ENCODE data around the gene ANKRD33.

The ANKRD33 gene

GRCh38 chr12:51905471-51906429 lies 17.8 kb downstream of the ANKRD33 start:
- no peak for DNase-seq

DNA sequence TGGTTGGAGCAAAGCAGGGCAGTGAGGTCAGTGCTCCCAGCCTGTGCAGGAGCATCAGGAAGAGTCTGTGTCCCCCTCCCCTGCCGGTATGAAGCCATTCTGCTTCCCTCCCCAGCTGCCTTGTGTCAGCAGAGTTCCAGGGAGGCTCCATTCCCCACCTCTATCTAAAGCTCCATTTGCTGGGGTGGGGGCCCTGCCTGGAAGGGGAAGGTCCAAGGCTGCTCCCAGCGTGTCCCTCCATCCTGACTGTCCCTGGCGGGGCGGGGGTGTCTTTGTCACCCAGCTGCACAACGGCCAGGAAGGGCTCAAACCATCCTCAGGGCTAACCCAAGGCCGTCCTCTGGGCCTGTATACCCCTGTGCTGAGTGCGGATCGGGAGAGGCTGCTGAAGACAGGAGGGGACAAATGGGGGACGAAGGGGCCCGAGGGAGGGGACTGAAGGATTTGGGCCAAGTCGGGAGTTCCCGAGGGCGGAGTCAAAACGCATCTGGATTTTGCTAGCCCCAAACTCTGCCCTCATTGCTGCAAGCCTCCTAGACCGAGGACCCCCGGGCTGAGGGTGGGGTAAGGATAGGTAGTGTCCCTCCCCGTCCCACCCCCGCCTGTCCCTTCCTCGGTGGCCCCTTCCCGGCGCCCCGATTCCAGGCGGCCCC lies 18.7 kb downstream of the ANKRD33 start:
- no peak for DNase-seq

DNA sequence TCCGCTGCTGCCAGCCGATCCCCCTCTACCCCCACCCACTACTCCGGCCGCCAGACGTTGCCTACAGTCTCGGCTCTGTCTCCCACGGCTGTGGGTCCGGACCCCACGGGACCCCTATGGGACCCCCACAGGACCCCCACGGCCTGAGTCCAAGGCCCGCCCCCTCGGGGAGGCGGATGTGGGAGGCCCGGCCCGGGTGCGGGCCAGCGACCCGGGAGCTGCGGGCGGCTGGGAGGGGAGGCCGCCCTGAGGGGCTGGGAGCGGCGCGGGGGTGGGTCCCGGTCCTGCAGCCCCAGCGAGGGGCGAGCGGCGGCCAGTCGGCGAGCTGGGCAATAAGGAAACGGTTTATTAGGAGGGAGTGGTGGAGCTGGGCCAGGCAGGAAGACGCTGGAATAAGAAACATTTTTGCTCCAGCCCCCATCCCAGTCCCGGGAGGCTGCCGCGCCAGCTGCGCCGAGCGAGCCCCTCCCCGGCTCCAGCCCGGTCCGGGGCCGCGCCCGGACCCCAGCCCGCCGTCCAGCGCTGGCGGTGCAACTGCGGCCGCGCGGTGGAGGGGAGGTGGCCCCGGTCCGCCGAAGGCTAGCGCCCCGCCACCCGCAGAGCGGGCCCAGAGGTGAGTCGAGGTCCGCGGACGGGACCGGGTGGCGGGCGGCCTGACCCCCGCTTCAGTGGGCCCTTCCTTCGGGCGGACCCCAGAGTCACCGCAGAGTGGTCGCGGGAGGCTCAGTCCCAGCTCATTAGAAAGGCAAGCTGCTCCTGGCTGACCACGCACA lies 19.4 kb downstream of the ANKRD33 start, which contains the start of gene ACVRL1:
Gene ACVRL1, plus strand, starts transcription at position 422 of the 773 bp plus-strand sequence. CDS start 4,971 bp downstream, outside the sequence.
- no peak for DNase-seq

- no peak for DNase-seq
Observed at GRCh38 chr12:51907856-51908425, 20.0 kb downstream of the ANKRD33 start.

- no peak for DNase-seq
Observed at GRCh38 chr12:51908876-51909592, 21.1 kb downstream of the ANKRD33 start.

DNA sequence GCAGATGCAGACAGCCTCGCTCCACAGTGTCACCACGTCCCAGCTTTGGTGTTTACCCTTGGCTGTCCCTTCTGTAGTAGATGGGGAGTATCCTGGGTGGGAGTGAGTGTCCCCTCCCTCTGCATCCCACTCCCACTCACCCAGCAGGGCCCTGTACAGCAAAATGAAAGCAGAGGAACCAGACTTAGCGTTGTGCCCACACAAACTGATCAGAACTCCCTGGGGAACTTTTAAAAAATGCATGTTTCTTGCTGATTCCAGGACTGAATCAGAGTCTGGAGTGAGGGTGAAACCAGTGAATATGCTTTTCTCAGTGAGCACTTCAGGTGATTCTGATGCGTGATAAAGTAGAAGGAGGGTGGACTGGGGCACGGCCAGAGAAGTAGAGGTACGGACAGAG lies 22.3 kb downstream of the ANKRD33 start:
- no peak for DNase-seq

GRCh38 chr12:51910691-51911090 lies 22.8 kb downstream of the ANKRD33 start:
- DNase-seq: no peak

- DNase-seq: no peak
Observed at GRCh38 chr12:51911307-51911706, 23.4 kb downstream of the ANKRD33 start.

DNA sequence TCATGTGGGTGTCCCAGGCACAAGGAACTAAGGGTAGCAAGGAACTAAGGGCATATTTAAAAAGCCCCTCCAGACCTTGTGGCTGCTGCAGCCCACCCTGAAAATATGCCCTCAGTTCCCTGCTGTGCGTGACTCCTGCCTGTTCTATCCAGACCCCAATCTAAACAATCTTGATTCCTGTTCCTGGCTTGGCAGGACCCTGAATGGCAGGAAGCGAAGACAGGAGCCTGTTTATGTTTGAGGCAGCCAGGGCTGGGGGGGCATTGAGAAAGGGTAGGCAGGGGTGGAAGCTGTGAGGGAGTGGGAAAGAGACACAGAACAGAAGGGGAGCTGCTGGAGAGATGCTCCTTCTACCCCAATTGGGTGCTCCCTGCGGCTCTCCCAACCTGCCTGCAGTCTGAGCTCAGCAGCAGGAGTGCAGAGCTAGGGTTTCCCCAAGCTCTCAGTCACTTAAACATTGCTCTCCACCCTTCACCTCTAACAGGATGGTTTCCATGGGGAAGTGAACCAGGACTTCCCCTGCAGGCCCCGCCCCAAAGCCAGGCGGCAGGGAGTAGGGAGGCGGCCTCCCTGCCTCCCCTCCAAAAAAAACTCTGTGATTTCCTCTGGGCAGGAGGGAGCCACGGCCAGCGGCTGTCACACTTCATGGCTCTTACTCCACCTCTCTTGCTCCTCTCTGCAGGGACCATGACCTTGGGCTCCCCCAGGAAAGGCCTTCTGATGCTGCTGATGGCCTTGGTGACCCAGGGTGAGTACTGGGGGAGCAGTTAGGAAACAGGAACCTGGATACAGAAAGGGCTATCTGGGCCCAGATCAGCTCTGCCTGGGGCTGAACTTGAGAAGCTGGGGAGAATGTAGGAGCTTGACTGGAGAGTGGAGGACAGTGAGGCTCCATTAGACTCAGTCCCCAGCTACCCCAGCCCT lies 24.1 kb downstream of the ANKRD33 start:
- no peak for DNase-seq

- DNase-seq: no peak
Observed at GRCh38 chr12:51913071-51914033, 25.4 kb downstream of the ANKRD33 start.

DNA sequence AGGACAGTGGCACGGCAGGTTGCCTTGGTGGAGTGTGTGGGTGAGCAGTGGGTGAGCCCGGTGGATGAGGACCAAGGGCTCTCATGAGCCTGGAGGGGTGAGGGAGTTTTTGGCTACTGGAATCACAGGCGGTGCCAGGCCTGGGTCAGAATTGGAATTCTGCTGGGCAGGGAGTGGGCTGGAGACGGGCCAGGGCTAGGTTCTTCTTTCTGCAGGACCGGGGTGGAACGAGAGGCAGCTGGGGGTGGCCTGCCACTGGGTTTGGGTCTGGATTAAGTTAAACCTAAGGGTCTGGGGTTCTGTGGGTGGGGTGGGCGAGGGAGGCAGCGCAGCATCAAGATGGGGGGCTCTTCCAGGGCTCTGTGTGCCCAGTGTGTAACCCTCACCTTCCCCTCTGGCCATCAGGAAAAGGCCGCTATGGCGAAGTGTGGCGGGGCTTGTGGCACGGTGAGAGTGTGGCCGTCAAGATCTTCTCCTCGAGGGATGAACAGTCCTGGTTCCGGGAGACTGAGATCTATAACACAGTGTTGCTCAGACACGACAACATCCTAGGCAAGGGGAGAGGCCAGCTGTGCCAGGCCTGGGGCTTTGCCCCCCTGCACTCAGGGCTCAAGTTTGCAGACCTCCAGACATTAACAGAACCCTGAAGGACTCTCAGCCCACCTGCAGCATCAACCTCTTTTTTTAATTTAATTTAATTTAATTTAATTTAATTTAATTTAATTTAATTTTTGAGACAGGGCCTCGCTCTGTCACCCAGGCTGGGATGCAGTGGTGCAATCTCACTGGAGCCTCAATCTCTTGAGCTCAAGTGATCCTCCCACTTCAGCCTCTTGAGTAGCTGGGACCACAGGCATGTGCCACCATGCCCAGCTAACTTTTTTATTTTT lies 26.4 kb downstream of the ANKRD33 start:
- DNase-seq: no peak

DNA sequence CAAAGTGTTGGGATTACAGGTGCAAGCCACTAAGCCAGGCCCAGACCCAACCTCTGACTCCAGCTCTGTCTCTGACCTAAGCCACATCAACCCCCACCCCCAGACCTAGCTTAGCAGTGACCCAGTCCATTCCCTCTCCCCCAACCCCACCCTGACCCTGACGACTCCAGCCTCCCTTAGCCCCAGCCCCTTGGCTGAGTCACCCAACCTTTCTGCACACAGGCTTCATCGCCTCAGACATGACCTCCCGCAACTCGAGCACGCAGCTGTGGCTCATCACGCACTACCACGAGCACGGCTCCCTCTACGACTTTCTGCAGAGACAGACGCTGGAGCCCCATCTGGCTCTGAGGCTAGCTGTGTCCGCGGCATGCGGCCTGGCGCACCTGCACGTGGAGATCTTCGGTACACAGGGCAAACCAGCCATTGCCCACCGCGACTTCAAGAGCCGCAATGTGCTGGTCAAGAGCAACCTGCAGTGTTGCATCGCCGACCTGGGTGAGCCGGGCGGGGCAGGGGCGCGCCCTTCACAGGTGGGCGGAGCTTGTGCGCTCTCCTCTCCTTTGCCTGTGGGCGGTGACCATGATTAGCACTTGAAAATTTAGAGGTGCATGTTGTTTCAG lies 27.2 kb downstream of the ANKRD33 start:
- no peak for DNase-seq

GRCh38 chr12:51915951-51916350 lies 28.0 kb downstream of the ANKRD33 start:
- DNase-seq: no peak

DNA sequence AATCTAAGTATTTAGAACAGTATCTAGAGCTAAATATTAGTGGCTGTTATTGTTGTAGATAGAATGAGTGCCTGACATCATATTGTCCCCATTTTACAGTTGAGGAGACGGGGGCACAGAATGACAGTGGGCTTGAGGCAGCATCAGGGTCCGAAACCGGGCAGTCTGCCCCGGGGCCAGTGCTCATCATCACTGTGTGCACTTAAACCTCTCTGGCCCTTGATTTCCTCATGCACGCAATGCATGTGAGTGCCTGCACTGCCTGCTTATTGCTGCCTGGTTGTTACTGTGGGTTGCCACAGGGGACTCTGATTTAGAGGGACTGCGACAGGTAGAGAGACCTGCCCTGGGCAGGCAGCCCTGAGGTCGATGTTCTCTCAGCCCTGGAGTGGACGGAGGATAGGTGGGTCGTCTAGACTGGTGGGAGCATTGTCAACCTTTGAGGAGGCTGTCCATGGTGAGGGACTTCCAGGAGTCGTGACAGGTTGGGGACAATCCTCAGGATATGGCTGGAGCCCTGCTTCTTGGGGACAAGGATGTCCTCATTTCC lies 29.2 kb downstream of the ANKRD33 start:
- DNase-seq: no peak

GRCh38 chr12:51917746-51918453 lies 30.0 kb downstream of the ANKRD33 start:
- DNase-seq: no peak

GRCh38 chr12:51920046-51920445 lies 32.1 kb downstream of the ANKRD33 start:
- DNase-seq: no peak

DNA sequence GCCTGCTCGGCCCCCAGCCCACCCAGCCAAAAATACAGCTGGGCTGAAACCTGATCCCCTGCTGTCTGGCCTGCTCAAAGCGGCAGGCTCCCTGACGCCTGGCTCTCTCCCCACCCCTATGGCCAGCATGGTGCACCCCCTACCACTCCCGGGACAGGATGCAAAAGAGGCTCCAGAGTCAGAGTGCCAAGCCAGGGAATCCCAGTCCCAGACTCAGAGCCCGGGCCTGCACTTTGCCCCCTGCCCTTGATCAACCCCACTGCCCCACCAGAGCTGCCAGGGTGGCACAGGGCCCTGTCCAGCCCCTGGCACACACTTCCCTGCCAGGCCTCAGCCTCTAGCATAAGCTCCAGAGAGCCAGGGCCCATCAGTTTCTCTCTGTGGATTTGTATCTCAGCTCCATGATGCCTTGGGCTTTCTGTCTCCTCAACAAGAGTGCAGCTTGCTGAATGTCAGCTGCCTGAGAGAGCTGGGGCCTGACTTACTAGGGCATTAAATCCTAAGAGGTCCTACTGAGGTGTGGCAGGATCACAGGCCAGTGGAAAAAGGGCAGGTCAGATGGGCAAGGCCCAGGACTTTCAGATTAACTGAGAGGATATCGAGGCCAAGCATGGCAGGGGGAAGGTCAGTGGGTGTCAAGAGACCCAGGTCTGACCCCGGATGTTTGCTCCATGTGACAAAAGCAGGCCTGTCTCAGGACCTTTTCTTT lies 33.3 kb downstream of the ANKRD33 start:
- no peak for DNase-seq

All from stimulated activated CD4-positive, alpha-beta T cell treated with anti-CD3 and anti-CD28 coated beads, Interleukin-4, amount 100 ng/mL, for 24 hours (primary cell).